GM18951 (cell line): ENCODE results near the gene ZFY.
"Not testable (repeated sequence)": the region's sequence is repeated elsewhere in the genome, so short reads cannot be mapped to it uniquely, and the experiment has no call there.

ENCODE experiments used
- POLR2A ChIP-seq: IDR thresholded peaks from 4 replicates; pipeline ENCODE4 v1.6.1; 2011; ENCODE audit warnings: mild to moderate bottlenecking; ENCODE audit not compliant: insufficient read length, insufficient read depth; ENCODE audit errors: extremely low read depth
- in situ Hi-C: fragments of 300-500 bp; cut with MboI; formaldehyde crosslinking; loops from one replicate; pipeline ENCODE4 v1.12.0; 2022; ENCODE audit warnings: low sequenced_read_pairs, mixed read lengths, inconsistent platforms; ENCODE audit not compliant: unreplicated experiment

The ZFY gene

DNA sequence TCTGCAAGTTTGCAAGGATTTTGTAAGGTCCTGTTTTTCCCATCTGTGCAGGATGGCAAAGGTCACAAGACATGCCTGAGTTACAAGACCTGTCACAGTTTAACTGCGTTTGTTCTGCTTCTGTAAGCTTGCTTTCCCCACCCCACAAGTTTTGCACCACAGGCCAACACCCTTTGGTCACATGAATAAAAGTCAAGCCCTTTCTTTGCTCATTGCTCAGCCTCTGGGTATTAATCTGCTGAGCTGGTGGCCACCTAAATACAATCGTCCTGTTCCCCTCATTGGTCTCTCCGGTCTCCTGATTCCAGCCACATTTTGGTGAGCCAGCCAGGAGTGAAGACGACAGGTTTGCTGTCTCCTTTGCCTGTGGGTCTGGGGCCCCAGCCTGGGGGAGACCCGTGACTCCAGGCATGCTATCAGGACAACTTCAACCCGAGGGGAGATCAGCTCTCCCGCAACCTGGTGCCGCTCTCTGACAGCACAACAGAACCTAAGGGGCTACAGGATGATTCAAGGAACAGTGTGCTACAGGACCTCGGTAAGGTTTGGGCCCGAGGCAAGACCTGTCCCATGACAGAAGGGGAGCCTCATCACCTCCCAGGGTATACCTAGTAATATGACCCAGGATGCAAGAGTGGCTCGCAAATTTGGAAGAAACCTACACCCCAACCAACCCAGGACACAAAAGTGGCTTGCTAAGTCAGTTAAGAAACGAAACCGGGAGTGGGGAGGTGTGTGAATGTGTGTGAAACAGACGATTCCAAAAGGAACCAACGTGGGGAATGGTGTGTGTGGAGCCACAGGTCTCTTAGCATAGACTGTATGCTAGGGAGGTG, 67.7 kb downstream of the ZFY start:
- in situ Hi-C loops: no loop called here
- TF ChIP-seq POLR2A: no peak

GRCh38 chrY:3003516-3003830, 68.3 kb downstream of the ZFY start:
- no peak for TF ChIP-seq POLR2A

GRCh38 chrY:3003846-3004245, 68.7 kb downstream of the ZFY start:
- in situ Hi-C loops: no loop called here
- no peak for TF ChIP-seq POLR2A

More at GRCh38 chrY:3003516-3003830, 68.3 kb downstream of the ZFY start:
- in situ Hi-C loops: no loop called here

GRCh38 chrY:3006031-3006430, 70.8 kb downstream of the ZFY start:
- in situ Hi-C loops: not testable (repeated sequence)

DNA sequence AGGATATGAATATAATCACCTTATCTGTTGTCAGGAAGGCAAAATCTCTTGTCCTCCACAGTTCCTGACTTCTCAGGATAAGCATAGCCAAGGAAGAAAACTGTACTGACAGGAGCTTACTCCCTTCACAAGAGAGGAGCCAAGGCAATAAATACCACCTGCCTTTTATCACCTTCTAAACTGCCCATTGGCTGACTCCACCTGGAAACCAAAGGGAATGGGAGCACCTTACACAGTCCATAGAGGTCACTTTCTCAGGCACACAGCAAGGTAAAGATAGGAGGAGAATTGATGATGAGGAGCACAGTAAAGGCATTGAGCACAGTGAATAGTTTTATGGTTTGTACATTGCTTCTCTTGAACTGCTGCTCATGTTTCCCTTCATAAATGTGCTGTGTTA, 72.8 kb downstream of the ZFY start:
- no peak for TF ChIP-seq POLR2A
- in situ Hi-C loops: no loop called here

- in situ Hi-C loops: no loop called here
- no peak for TF ChIP-seq POLR2A
These were observed 77.0 kb downstream of the ZFY start for GRCh38 chrY:3012226-3012625.

GRCh38 chrY:3016594-3016993, 81.4 kb downstream of the ZFY start:
- in situ Hi-C loops: no loop called here
- TF ChIP-seq POLR2A: no peak

- no peak for TF ChIP-seq POLR2A
- in situ Hi-C loops: no loop called here
These were observed 83.4 kb downstream of the ZFY start for GRCh38 chrY:3018546-3018945.

- no peak for TF ChIP-seq POLR2A
- in situ Hi-C loops: no loop called here
These were observed 84.4 kb downstream of the ZFY start for GRCh38 chrY:3019584-3019983.

GRCh38 chrY:3021176-3021575, 86.0 kb downstream of the ZFY start:
- in situ Hi-C loops: no loop called here
- TF ChIP-seq POLR2A: no peak

DNA sequence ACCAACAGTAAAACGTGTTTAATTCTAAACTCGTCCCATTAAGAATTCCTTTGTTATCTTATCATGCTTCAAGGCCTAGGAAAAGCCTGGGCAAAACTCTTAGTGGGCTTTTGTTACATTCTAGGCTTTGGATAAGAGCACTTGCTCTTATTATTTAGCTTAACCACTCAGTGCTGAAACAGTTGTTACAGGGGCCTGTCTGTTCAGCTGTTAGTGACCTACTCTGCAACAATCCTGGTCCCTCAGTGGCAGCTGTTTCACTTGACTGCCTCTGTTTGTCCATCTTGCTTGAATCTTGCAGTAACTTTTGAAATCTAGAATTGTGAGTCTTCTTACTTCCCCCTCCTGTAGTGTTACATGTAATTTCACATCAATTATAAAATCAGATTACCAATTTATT, 88.4 kb downstream of the ZFY start:
- in situ Hi-C loops: no loop called here
- TF ChIP-seq POLR2A: no peak

DNA sequence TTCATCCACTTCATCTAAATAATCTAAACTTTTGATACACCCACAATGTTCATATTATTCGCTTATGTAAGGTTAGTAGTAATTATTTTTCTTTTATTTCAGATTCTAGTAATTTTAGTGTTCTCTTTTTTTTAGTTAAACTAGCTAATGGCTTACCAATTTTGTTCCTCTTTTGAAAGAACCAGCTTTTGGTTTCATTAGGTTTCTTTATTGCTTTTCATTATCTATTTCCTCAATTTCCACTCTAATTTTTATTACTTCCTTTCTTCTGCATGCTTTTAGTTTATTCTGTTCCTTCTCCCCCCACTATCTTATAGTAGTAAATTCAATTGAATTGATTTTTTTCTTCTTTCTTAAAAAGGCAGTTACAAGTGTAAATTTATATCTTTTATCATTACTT, 90.2 kb downstream of the ZFY start:
- in situ Hi-C loops: no loop called here
- no peak for TF ChIP-seq POLR2A
